Osteocyte (in vitro differentiated cells): Measurements from ENCODE around the gene ITGA11. TPM values are rescaled to one million over a fixed set of nuclear protein-coding genes. Genes with fewer than 3 reads are reported as not detected.
A peak's percentile ranks its signal among the peaks of the same experiment; 100 is the strongest.

ENCODE experiments used
- DNase-seq: peaks from one replicate; pipeline ENCODE4 v3.0.0; 2021; ENCODE audit warnings: mixed read lengths; ENCODE audit not compliant: unreplicated experiment; ENCODE audit errors: extremely low spot score
- H3K27ac Mint-ChIP-seq: one replicate; pipeline ENCODE4 v1.8.0; 2021; ENCODE audit warnings: mild to moderate bottlenecking, mixed read lengths; ENCODE audit not compliant: unreplicated experiment
- H3K27me3 Mint-ChIP-seq: one replicate; pipeline ENCODE4 v1.8.0; 2021; ENCODE audit warnings: mixed read lengths; ENCODE audit not compliant: unreplicated experiment
- H3K36me3 Mint-ChIP-seq: one replicate; pipeline ENCODE4 v1.8.0; 2021; ENCODE audit warnings: mixed read lengths; ENCODE audit not compliant: unreplicated experiment
- H3K4me1 Mint-ChIP-seq: one replicate; pipeline ENCODE4 v1.8.0; 2021; ENCODE audit warnings: mixed read lengths; ENCODE audit not compliant: unreplicated experiment
- H3K4me3 Mint-ChIP-seq: one replicate; pipeline ENCODE4 v1.8.0; 2021; ENCODE audit warnings: mild to moderate bottlenecking, moderate library complexity, mixed read lengths; ENCODE audit not compliant: unreplicated experiment
- H3K9me3 Mint-ChIP-seq: one replicate; pipeline ENCODE4 v1.8.0; 2021; ENCODE audit warnings: mixed read lengths; ENCODE audit not compliant: unreplicated experiment
- CTCF ChIP-seq: fragments of 200-600 bp; sonication (generic); IDR thresholded peaks from 2 replicates; pipeline ENCODE4 v1.5.0; 2021; ENCODE audit warnings: antibody characterized with exemption, mild to moderate bottlenecking, moderate library complexity
- total RNA-seq: library from RNA; stranded (reverse); gene quantifications from 2 replicates; pipeline ENCODE4 v1.2.1, GENCODE V29; 2021

ITGA11 gene
- total RNA-seq, 1 donor from 2014 or later = 1,149 TPM

- Mint-ChIP-seq H3K4me3 (peak overlapping the region; percentile 57), H3K9me3 (no peaks in the 10 kb centered on the region), H3K4me1 (peaks cover 10% of the 10 kb centered on the region), H3K27ac (peak overlapping the region; percentile 27), H3K27me3 (no peaks in the 10 kb centered on the region), H3K36me3 (no peaks in the 10 kb centered on the region)
- no peak for TF ChIP-seq CTCF
- DNase-seq = peak; percentile 91
These were observed 175.1 kb downstream of the ITGA11 start for GRCh38 chr15:68256675-68257450.

GRCh38 chr15:68252925-68253534 is 178.9 kb downstream of the ITGA11 start:
- no peaks in the 10 kb centered on the region for H3K36me3 Mint-ChIP-seq
- no peak for DNase-seq

GRCh38 chr15:68249058-68249713 is 182.8 kb downstream of the ITGA11 start:
- Mint-ChIP-seq H3K4me1 (peaks cover 7% of the 10 kb centered on the region), H3K4me3 (no peak overlapping the region), H3K36me3 (peaks cover 2% of the 10 kb centered on the region), H3K27me3 (no peaks in the 10 kb centered on the region), H3K9me3 (no peaks in the 10 kb centered on the region), H3K27ac (no peak overlapping the region)
- no peak for TF ChIP-seq CTCF
- DNase-seq = no peak

More at GRCh38 chr15:68252925-68253534, 178.9 kb downstream of the ITGA11 start:
- no peak overlapping the region for H3K27ac Mint-ChIP-seq
- no peaks in the 10 kb centered on the region for H3K9me3 Mint-ChIP-seq
- no peak overlapping the region for H3K4me3 Mint-ChIP-seq
- peak; percentile 82 for TF ChIP-seq CTCF
- no peaks in the 10 kb centered on the region for H3K27me3 Mint-ChIP-seq
- peaks cover 10% of the 10 kb centered on the region for H3K4me1 Mint-ChIP-seq

Other genes starting within 250 kb of the ITGA11 start
- gene CALML4, start 226.8 kb downstream of the ITGA11 start, total RNA-seq = 1.8 and 2.0 TPM in 2 replicates
- gene CLN6, start 202.4 kb downstream of the ITGA11 start, total RNA-seq = 18.7 and 20.5 TPM in 2 replicates
- 71.1 and 71.5 TPM in 2 replicates for gene FEM1B, start 154.4 kb downstream of the ITGA11 start, total RNA-seq
- gene CORO2B, start 146.8 kb upstream of the ITGA11 start, total RNA-seq = 21.8 and 22.6 TPM in 2 replicates